ENCODE data around the gene PTPRJ.

Gene PTPRJ

GRCh38 chr11:47994417-47994816, 14.1 kb downstream of the PTPRJ start:
- H3K4me1 ChIP-seq (ENCODE audit: control insufficient read depth, insufficient read depth, low read length): no peaks in the 10 kb centered on the region
- H3K9me3 ChIP-seq (ENCODE audit: control insufficient read depth, low read length): no peaks in the 10 kb centered on the region
- WGBS, 2 experiments: 85 to 94% methylated on average over 4 of the region's 4 CpGs
- no peak overlapping the region for H3K4me3 ChIP-seq (ENCODE audit: insufficient read depth, low read depth, low read length)
- no peaks in the 10 kb centered on the region for H3K27me3 ChIP-seq (ENCODE audit: control insufficient read depth, insufficient read depth, low read length, poor library complexity, severe bottlenecking)
- no peak overlapping the region for H3K27ac ChIP-seq (ENCODE audit: insufficient read depth, low read depth, low read length, poor library complexity, severe bottlenecking)
- H3K36me3 ChIP-seq (ENCODE audit: control insufficient read depth, insufficient read depth, low read length): no peaks in the 10 kb centered on the region

- Histone ChIP-seq H3K4me1 (ENCODE audit: control insufficient read depth, insufficient read depth, low read length) (no peaks in the 10 kb centered on the region), H3K36me3 (ENCODE audit: control insufficient read depth, insufficient read depth, low read length) (no peaks in the 10 kb centered on the region), H3K27me3 (ENCODE audit: control insufficient read depth, insufficient read depth, low read length, poor library complexity, severe bottlenecking) (no peaks in the 10 kb centered on the region), H3K27ac (ENCODE audit: insufficient read depth, low read depth, low read length, poor library complexity, severe bottlenecking) (no peak overlapping the region), H3K9me3 (ENCODE audit: control insufficient read depth, low read length) (no peaks in the 10 kb centered on the region), H3K4me3 (ENCODE audit: insufficient read depth, low read depth, low read length) (no peak overlapping the region)
- 92 to 93% methylated on average over 4 of the region's 4 CpGs for WGBS, 2 experiments
Observed at GRCh38 chr11:47995360-47995769, 15.0 kb downstream of the PTPRJ start.

- Histone ChIP-seq H3K27me3 (ENCODE audit: control insufficient read depth, insufficient read depth, low read length, poor library complexity, severe bottlenecking) (no peaks in the 10 kb centered on the region), H3K36me3 (ENCODE audit: control insufficient read depth, insufficient read depth, low read length) (no peaks in the 10 kb centered on the region), H3K27ac (ENCODE audit: insufficient read depth, low read depth, low read length, poor library complexity, severe bottlenecking) (no peak overlapping the region), H3K9me3 (ENCODE audit: control insufficient read depth, low read length) (no peaks in the 10 kb centered on the region), H3K4me3 (ENCODE audit: insufficient read depth, low read depth, low read length) (no peak overlapping the region), H3K4me1 (ENCODE audit: control insufficient read depth, insufficient read depth, low read length) (no peaks in the 10 kb centered on the region)
- WGBS, 2 experiments: 85 to 86% methylated on average over 15 of the region's 15 CpGs
Observed at GRCh38 chr11:47997063-47998053, 17.0 kb downstream of the PTPRJ start.

- no peaks in the 10 kb centered on the region for H3K27me3 ChIP-seq (ENCODE audit: control insufficient read depth, insufficient read depth, low read length, poor library complexity, severe bottlenecking)
- no peaks in the 10 kb centered on the region for H3K9me3 ChIP-seq (ENCODE audit: control insufficient read depth, low read length)
- 93 to 96% methylated on average over 5 of the region's 5 CpGs for WGBS, 2 experiments
- H3K27ac ChIP-seq (ENCODE audit: insufficient read depth, low read depth, low read length, poor library complexity, severe bottlenecking): no peak overlapping the region
- no peaks in the 10 kb centered on the region for H3K36me3 ChIP-seq (ENCODE audit: control insufficient read depth, insufficient read depth, low read length)
- H3K4me1 ChIP-seq (ENCODE audit: control insufficient read depth, insufficient read depth, low read length): no peaks in the 10 kb centered on the region
- no peak overlapping the region for H3K4me3 ChIP-seq (ENCODE audit: insufficient read depth, low read depth, low read length)
Observed at GRCh38 chr11:47998345-47998732, 18.0 kb downstream of the PTPRJ start.

GRCh38 chr11:47998733-47999359, 18.5 kb downstream of the PTPRJ start:
- WGBS, 2 experiments: 93 to 95% methylated on average over 2 of the region's 2 CpGs
- Histone ChIP-seq H3K36me3 (ENCODE audit: control insufficient read depth, insufficient read depth, low read length) (no peaks in the 10 kb centered on the region), H3K27ac (ENCODE audit: insufficient read depth, low read depth, low read length, poor library complexity, severe bottlenecking) (no peak overlapping the region), H3K9me3 (ENCODE audit: control insufficient read depth, low read length) (no peaks in the 10 kb centered on the region), H3K27me3 (ENCODE audit: control insufficient read depth, insufficient read depth, low read length, poor library complexity, severe bottlenecking) (no peaks in the 10 kb centered on the region), H3K4me3 (ENCODE audit: insufficient read depth, low read depth, low read length) (no peak overlapping the region), H3K4me1 (ENCODE audit: control insufficient read depth, insufficient read depth, low read length) (peaks cover under 1% of the 10 kb centered on the region)

- Histone ChIP-seq H3K4me1 (ENCODE audit: control insufficient read depth, insufficient read depth, low read length) (peaks cover 8% of the 10 kb centered on the region), H3K9me3 (ENCODE audit: control insufficient read depth, low read length) (no peaks in the 10 kb centered on the region), H3K27ac (ENCODE audit: insufficient read depth, low read depth, low read length, poor library complexity, severe bottlenecking) (no peak overlapping the region), H3K4me3 (ENCODE audit: insufficient read depth, low read depth, low read length) (no peak overlapping the region), H3K36me3 (ENCODE audit: control insufficient read depth, insufficient read depth, low read length) (no peaks in the 10 kb centered on the region), H3K27me3 (ENCODE audit: control insufficient read depth, insufficient read depth, low read length, poor library complexity, severe bottlenecking) (no peaks in the 10 kb centered on the region)
- 88 to 94% methylated on average over 5 of the region's 5 CpGs for WGBS, 2 experiments
Observed at GRCh38 chr11:48000432-48000831, 20.1 kb downstream of the PTPRJ start.

- Histone ChIP-seq H3K4me1 (ENCODE audit: control insufficient read depth, insufficient read depth, low read length) (peaks cover 18% of the 10 kb centered on the region), H3K9me3 (ENCODE audit: control insufficient read depth, low read length) (no peaks in the 10 kb centered on the region), H3K36me3 (ENCODE audit: control insufficient read depth, insufficient read depth, low read length) (no peaks in the 10 kb centered on the region), H3K27ac (ENCODE audit: insufficient read depth, low read depth, low read length, poor library complexity, severe bottlenecking) (no peak overlapping the region), H3K4me3 (ENCODE audit: insufficient read depth, low read depth, low read length) (no peak overlapping the region), H3K27me3 (ENCODE audit: control insufficient read depth, insufficient read depth, low read length, poor library complexity, severe bottlenecking) (no peaks in the 10 kb centered on the region)
- 96 to 97% methylated on average over 2 of the region's 2 CpGs for WGBS, 2 experiments
Observed at GRCh38 chr11:48001438-48002021, 21.2 kb downstream of the PTPRJ start.

- 71 to 82% methylated on average over 4 of the region's 4 CpGs for WGBS, 2 experiments
- Histone ChIP-seq H3K9me3 (ENCODE audit: control insufficient read depth, low read length) (no peaks in the 10 kb centered on the region), H3K4me1 (ENCODE audit: control insufficient read depth, insufficient read depth, low read length) (peaks cover 19% of the 10 kb centered on the region), H3K36me3 (ENCODE audit: control insufficient read depth, insufficient read depth, low read length) (no peaks in the 10 kb centered on the region), H3K27ac (ENCODE audit: insufficient read depth, low read depth, low read length, poor library complexity, severe bottlenecking) (no peak overlapping the region), H3K27me3 (ENCODE audit: control insufficient read depth, insufficient read depth, low read length, poor library complexity, severe bottlenecking) (no peaks in the 10 kb centered on the region), H3K4me3 (ENCODE audit: insufficient read depth, low read depth, low read length) (no peak overlapping the region)
Observed at GRCh38 chr11:48002561-48002960, 22.2 kb downstream of the PTPRJ start.

GRCh38 chr11:48003926-48004325, 23.6 kb downstream of the PTPRJ start:
- Histone ChIP-seq H3K27me3 (ENCODE audit: control insufficient read depth, insufficient read depth, low read length, poor library complexity, severe bottlenecking) (no peaks in the 10 kb centered on the region), H3K36me3 (ENCODE audit: control insufficient read depth, insufficient read depth, low read length) (no peaks in the 10 kb centered on the region), H3K4me1 (ENCODE audit: control insufficient read depth, insufficient read depth, low read length) (peaks cover 19% of the 10 kb centered on the region), H3K9me3 (ENCODE audit: control insufficient read depth, low read length) (no peaks in the 10 kb centered on the region), H3K27ac (ENCODE audit: insufficient read depth, low read depth, low read length, poor library complexity, severe bottlenecking) (no peak overlapping the region), H3K4me3 (ENCODE audit: insufficient read depth, low read depth, low read length) (no peak overlapping the region)
- 98 to 100% methylated on average over 1 to 2 of the region's 2 CpGs for WGBS, 2 experiments

- Histone ChIP-seq H3K4me3 (ENCODE audit: insufficient read depth, low read depth, low read length) (no peak overlapping the region), H3K4me1 (ENCODE audit: control insufficient read depth, insufficient read depth, low read length) (peaks cover 19% of the 10 kb centered on the region), H3K9me3 (ENCODE audit: control insufficient read depth, low read length) (no peaks in the 10 kb centered on the region), H3K27me3 (ENCODE audit: control insufficient read depth, insufficient read depth, low read length, poor library complexity, severe bottlenecking) (no peaks in the 10 kb centered on the region), H3K36me3 (ENCODE audit: control insufficient read depth, insufficient read depth, low read length) (no peaks in the 10 kb centered on the region), H3K27ac (ENCODE audit: insufficient read depth, low read depth, low read length, poor library complexity, severe bottlenecking) (no peak overlapping the region)
- 91 to 94% methylated on average over 2 of the region's 2 CpGs for WGBS, 2 experiments
Observed at GRCh38 chr11:48004456-48004855, 24.1 kb downstream of the PTPRJ start.

Data from ectodermal cell (in vitro differentiated cells).